GM12872 (cell line): Measurements from ENCODE around the gene GRK5.

ENCODE experiments used
- TF ChIP-seq, protein P1 (sequence below): IDR thresholded peaks from 3 replicates; pipeline ENCODE4 v1.5.1; 2011; ENCODE audit warnings: low read depth, mild to moderate bottlenecking, low read length, moderate library complexity; ENCODE audit not compliant: insufficient read depth

Gene GRK5

DNA sequence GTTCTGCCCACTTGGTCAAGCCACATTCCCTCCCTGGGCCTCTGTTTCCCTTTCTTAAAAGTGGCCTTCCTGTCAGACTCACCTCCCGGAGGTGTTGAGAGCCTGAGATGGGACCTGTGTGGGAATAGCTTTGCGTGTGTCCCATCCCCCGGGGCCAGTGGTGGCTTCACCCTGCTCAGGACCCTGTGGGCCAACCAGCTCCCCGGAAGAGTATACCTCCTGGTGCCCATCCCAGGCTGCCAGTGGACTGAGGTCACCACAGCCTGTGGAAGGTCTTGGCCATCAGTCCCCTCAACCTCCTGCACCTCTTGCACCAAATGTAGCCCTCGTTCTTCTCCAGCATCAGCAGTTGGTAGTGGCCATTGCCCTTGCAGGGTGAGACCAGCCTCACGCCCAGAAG, 190.0 kb downstream of the GRK5 start:
- TF ChIP-seq, protein P1, sequence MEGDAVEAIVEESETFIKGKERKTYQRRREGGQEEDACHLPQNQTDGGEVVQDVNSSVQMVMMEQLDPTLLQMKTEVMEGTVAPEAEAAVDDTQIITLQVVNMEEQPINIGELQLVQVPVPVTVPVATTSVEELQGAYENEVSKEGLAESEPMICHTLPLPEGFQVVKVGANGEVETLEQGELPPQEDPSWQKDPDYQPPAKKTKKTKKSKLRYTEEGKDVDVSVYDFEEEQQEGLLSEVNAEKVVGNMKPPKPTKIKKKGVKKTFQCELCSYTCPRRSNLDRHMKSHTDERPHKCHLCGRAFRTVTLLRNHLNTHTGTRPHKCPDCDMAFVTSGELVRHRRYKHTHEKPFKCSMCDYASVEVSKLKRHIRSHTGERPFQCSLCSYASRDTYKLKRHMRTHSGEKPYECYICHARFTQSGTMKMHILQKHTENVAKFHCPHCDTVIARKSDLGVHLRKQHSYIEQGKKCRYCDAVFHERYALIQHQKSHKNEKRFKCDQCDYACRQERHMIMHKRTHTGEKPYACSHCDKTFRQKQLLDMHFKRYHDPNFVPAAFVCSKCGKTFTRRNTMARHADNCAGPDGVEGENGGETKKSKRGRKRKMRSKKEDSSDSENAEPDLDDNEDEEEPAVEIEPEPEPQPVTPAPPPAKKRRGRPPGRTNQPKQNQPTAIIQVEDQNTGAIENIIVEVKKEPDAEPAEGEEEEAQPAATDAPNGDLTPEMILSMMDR: no peak

DNA sequence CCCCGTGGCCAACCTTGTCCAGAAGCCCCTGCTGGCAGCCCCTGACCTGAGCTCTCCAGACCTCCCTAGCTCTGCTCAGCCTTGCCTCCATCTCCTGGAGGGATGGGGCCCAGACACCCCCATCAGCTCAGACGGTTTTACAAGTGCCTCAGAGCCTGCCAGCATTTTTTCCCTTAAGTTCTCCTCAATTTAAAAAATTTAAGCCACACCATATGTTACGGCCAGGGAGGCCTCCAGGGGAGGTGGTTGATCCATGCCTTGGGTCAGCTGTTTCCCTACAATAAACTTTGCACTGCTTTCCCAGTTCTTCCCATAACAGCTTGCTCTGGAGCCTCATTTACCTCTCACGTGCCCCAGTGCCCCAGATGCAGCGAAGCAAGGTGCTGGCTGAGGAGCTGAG, 191.6 kb downstream of the GRK5 start:
- TF ChIP-seq, protein P1: no peak

DNA sequence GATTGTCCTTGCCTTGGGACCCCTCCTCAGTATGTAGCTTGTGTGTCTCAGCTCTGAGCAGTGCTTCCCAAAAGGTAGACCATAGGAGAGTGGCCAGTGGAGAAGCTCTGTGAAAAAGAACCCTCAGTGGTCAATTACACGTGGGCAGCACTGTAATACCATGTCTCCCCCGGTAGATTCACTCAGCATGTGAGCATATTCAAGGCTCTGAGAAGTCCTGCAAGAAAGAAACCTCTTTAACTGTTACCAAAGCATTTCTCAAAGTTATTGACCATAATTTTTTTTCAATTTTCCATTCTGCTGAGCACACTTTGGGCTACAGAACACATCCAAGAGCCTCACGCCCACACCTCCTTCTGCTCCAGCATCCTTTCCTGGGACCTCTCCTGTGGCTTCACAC, 192.1 kb downstream of the GRK5 start:
- TF ChIP-seq, protein P1: no peak

DNA sequence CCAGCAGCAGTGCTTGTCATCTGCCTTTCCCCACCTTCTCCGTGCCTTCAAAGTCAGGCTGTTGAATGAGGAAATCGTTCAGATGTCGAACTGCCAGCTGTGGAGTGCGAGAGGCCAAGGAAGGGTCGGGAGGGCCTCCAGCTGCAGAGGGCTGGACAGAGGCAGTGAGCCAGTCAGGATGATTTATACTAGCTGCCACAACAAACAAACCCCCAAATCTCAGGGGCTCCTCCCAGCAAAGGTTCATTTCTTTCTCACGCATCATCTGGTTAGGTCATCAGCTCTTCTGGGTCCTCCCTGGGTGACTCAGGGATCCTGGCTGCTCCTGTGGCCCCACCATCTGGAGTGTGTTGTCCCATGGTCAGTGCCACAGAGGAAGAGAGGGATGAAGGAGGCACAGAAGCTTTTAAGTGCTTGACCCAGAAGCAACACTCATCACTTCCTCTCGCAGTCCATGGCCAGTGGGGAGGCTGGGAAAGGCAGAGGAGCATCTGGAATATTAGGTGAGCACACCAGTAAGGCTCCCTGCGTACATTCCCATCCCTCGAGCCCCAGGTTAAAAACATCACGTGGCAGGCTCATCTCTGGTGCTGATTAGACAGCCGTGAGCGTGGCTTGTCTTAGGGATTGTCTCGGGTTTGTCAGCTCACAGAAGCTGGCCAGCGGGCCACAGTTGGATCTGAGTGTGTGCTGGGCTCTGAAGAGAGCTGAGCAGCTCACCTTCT, 194.5 kb downstream of the GRK5 start:
- TF ChIP-seq, protein P1: no peak

DNA sequence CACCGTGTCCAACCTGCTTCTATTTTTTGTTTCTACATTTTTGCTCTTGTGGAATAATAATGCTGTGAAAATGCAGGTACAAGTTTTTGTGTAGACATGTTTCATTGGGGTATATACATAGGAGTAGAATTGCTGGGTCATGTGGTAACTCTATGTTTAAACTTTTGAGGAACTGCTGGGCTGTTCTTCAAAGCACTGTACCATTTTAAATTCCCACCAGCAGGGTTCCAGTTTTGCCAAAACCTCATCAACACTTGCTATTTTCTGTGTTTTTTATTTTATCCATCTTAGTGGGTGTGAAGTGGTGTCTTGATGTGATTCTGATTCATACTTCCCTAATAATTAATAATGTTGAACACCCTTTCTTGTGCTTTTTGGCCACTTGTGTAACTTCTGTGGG, 196.6 kb downstream of the GRK5 start:
- TF ChIP-seq, protein P1: no peak

DNA sequence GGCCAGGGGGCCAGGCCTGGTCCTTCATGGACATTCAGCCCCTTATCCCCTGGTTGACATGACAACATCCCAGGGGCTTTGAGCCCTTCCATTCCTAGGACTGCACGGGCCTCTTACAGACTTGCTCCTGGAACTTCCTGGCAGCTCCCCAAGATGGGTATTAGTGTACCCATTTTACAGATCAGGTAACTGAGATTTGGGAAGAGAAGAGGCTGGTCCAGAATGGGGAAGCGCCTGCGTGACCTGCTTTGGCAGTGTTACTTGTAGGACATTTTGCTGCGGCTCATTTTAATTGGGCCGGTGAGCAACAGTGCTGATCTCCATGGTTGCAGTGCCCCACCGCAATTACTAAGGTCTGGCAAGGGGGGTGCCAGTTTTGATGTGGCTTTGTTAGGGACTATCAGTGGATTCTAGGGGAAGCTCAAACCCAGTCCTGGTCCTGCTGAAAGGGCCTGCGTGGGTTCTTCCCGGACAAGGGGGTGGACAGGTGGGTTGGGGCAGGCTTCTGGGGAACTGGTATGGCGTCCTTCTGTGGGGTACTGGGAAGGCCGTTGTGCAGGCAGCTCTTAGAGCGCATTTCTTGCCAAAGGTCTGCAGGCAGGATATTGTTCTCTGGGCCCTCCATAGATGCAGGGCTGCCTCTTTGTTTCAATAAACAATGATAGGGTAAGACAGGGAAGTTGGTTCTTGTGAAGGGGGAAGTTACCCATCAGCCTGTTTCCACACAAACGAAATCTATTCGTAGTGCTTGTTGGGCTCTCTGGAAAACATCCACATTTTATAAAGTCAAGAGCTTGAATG, 197.5 kb downstream of the GRK5 start:
- TF ChIP-seq, protein P1: no peak

DNA sequence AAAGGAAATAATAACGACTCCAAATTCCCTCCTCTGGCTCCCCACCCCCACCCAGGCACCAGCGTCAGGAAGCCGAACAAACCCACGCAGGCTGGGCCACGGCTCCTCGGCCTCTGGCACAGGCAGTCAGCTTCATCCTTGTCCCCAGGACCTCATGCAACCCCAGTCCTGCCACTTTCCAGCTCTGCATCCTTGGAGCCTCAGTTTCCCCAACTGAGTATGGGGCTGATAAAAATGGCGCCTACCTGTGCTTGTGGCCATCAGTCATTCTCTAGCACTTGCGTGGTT, 198.1 kb downstream of the GRK5 start:
- TF ChIP-seq, protein P1: no peak
